ENCODE measurements around the gene F2.
A peak's percentile ranks its signal among the peaks of the same experiment; 100 is the strongest.
"Not testable (repeated sequence)": the region's sequence is repeated elsewhere in the genome, so short reads cannot be mapped to it uniquely, and the experiment has no call there.

Gene F2

GRCh38 chr11:46686886-46687795 is 31.9 kb upstream of the F2 start:
- no peak for DNase-seq

GRCh38 chr11:46690702-46691101 is 28.3 kb upstream of the F2 start:
- DNase-seq, result no peak

- DNase-seq, result no peak
Measured at GRCh38 chr11:46692450-46692849, 26.6 kb upstream of the F2 start.

GRCh38 chr11:46693597-46694012 is 25.4 kb upstream of the F2 start:
- no peak for DNase-seq

GRCh38 chr11:46694072-46694471 is 24.9 kb upstream of the F2 start:
- no peak for DNase-seq

GRCh38 chr11:46694607-46695006 is 24.4 kb upstream of the F2 start:
- DNase-seq, result no peak

GRCh38 chr11:46695345-46696211 is 23.4 kb upstream of the F2 start:
- DNase-seq, result no peak

- no peak for DNase-seq
Measured at GRCh38 chr11:46696212-46696558, 22.8 kb upstream of the F2 start.

- no peak for DNase-seq
Measured at GRCh38 chr11:46697303-46697702, 21.7 kb upstream of the F2 start.

- DNase-seq, result no peak
Measured at GRCh38 chr11:46697723-46698122, 21.3 kb upstream of the F2 start.

GRCh38 chr11:46698597-46698996 is 20.4 kb upstream of the F2 start:
- DNase-seq, result no peak

- DNase-seq, result peak; percentile 95
Measured at GRCh38 chr11:46700241-46701077, 18.6 kb upstream of the F2 start, which contains the start of the genes ARHGAP1 and ZNF408. ARHGAP1 (minus strand) TSS chr11:46700619; CDS start chr11:46696107, 4,512 bp downstream. ZNF408 (plus strand) TSS chr11:46701031; CDS start chr11:46701048, 17 bp downstream.

GRCh38 chr11:46701078-46701654 is 17.8 kb upstream of the F2 start:
- DNase-seq, result no peak

- DNase-seq, result no peak
Measured at GRCh38 chr11:46705070-46705688, 13.8 kb upstream of the F2 start.

- no peak for DNase-seq
Measured at GRCh38 chr11:46706886-46707285, 12.1 kb upstream of the F2 start.

- DNase-seq, result not testable (repeated sequence)
Measured at GRCh38 chr11:46709351-46709750, 9.7 kb upstream of the F2 start.

GRCh38 chr11:46710821-46711269 is 8.2 kb upstream of the F2 start:
- no peak for DNase-seq

GRCh38 chr11:46711303-46711702 is 7.7 kb upstream of the F2 start:
- no peak for DNase-seq

GRCh38 chr11:46712874-46713576 is 6.0 kb upstream of the F2 start:
- DNase-seq, result no peak

- DNase-seq, result not testable (repeated sequence)
Measured at GRCh38 chr11:46717825-46718154, 1.2 kb upstream of the F2 start.

Measured in 8988T (cell line).